Motor neuron (in vitro differentiated cells): ENCODE data around the gene ANO6. TPM values are rescaled to one million over a fixed set of nuclear protein-coding genes. Genes with fewer than 3 reads are reported as not detected.

Experiments
- ATAC-seq, 8 experiments: fragments of 200-7000 bp; cut with Tn5 transposase; replicated peaks in 6 of 8; 2 replicates each; pipeline ENCODE4 v1.8.0; 2021; ENCODE audit warnings: mild to moderate bottlenecking in 8 of 8, moderate library complexity in 8 of 8
- H3K27ac ChIP-seq, 2 donors: fragments of 250-450 bp; sonication (Bioruptor Pico); 2 replicates each; pipeline ENCODE4 v1.9.0; 2021; ENCODE audit warnings: antibody characterized with exemption in 2 of 2, mild to moderate bottlenecking in 2 of 2, moderate library complexity in 1 of 2
- H3K4me1 ChIP-seq, 2 donors: fragments of 250-450 bp; sonication (Bioruptor Pico); replicated peaks in 1 of 2; 2 replicates each; pipeline ENCODE4 v1.6.1; 2021; ENCODE audit warnings: antibody characterized with exemption in 2 of 2, mild to moderate bottlenecking in 2 of 2, moderate library complexity in 1 of 2
- H3K4me3 ChIP-seq, 5 donors: fragments of 250-450 bp; sonication (Bioruptor Pico); 2 replicates each; pipeline ENCODE4 v1.9.0; 2021; ENCODE audit warnings: antibody characterized with exemption in 5 of 5, mild to moderate bottlenecking in 5 of 5, moderate library complexity in 4 of 5
- WGBS, 10 experiments: fragments of 450-650 bp; shearing (Covaris generic); methylation state at CpG; one replicate each; pipeline ENCODE4 v1.0.0; 2022; 5-methylcytosine and 5-hydroxymethylcytosine counted together
- in situ Hi-C, 9 experiments: fragments of 400-800 bp; cut with MboI; loops; one replicate each; pipeline ENCODE4 v1.15.0; 2021; ENCODE audit warnings: low sequenced_read_pairs in 9 of 9, low pct_unique_long_range_greater_than_20kb in 2 of 9; ENCODE audit not compliant: unreplicated experiment in 9 of 9
- total RNA-seq, 8 experiments: library from RNA; unstranded; fragments of 300-600 nt; gene quantifications; 2 replicates each; pipeline versions ENCODE4 v1.2.3 to v1.2.4, GENCODE V29; 2022

Gene ANO6
- total RNA-seq, 8 experiments from 2014 or later = 13.2 to 64.7 (median 27.4) TPM

DNA sequence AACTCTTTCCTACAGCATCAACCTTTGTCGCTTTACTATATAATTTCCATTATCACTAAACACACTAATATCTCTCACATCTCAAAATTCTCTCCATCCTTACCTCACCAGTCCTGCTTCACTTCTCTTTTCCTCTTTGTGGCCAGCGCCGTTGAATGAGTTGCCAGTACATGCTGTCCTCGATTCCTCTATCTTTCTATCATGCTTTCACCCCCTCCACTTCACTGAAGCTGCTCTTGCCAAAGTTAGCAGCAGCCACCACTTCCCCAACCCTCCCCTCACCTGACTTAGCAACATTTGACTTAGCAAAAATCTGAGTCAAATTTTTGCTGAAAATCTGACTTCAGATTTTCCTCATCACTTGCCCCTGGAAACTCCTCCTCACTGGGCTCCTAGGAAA lies 210.4 kb downstream of the ANO6 start:
- no peak for ATAC-seq
- Histone ChIP-seq H3K4me3 (no peak overlapping the region), H3K27ac (no peak overlapping the region), H3K4me1 (peaks cover 8 to 9% of the 10 kb centered on the region in 2 donors)
- WGBS, 10 experiments = 87 to 100% (median 100%) methylated on average over 2 to 4 of the region's 4 CpGs; no CpG with 5 or more reads in 1 of the 10 experiments
- in situ Hi-C loops = no loop called here

GRCh38 chr12:45427042-45427441 lies 211.1 kb downstream of the ANO6 start:
- no peak for ATAC-seq
- 89 to 100% (median 98%) methylated on average over 2 to 4 of the region's 4 CpGs; no CpG with 5 or more reads in 3 of the 10 experiments for WGBS, 10 experiments
- in situ Hi-C loops = no loop called here
- no peak overlapping the region for H3K4me3 ChIP-seq
- H3K4me1 ChIP-seq = peaks cover 9 to 10% of the 10 kb centered on the region in 2 donors
- no peak overlapping the region for H3K27ac ChIP-seq

DNA sequence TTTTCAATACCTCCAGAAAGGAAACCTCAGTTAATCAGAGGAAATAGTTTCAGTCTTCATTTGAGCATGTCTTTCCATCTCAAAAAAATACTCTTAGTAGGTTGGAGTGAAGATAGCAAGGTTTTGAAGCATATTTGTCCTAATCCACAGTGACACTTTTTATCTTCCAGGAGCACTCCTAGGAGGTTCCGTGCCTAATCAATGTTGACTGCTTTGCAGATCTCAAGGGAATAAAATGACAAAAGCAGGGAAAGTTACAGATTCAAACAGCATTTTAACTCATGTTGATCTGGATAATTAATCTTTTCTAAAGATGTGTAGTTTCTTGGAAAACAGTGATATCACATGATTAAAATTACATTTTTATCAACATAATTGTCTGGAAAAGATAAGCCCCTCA lies 213.9 kb downstream of the ANO6 start:
- H3K4me3 ChIP-seq = no peak overlapping the region
- H3K27ac ChIP-seq = no peak overlapping the region
- in situ Hi-C loops = no loop called here
- ATAC-seq = no peak
- 60 to 100% (median 79%) methylated on average over 1 of the region's 1 CpG; no CpG with 5 or more reads in 4 of the 10 experiments for WGBS, 10 experiments
- H3K4me1 ChIP-seq = peaks cover 9 to 20% of the 10 kb centered on the region in 2 donors

DNA sequence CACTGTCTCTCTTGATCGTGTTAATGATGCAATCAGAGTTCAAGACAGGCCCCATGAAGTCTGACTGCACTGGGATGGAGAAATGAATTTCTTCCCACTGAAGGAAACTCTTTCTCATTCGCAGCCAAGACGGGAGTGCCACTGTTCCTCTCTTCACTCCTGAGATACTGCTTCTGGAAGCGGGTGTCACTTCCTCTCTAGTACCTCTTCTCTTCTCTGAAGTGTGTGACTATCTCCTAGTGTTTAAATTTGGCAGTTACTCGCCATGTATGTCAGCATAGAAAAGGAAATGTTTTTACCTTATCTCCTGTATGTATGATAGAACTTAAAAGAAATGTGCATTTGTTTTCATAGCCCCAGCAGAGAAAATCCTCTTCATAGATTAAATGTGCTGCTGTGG lies 215.2 kb downstream of the ANO6 start:
- WGBS, 10 experiments = 82 to 100% (median 90%) methylated on average over 1 to 4 of the region's 5 CpGs
- Histone ChIP-seq H3K4me1 (peaks cover 9 to 28% of the 10 kb centered on the region in 2 donors), H3K27ac (no peak overlapping the region), H3K4me3 (no peak overlapping the region)
- in situ Hi-C loops = no loop called here
- ATAC-seq = peak in 2 of 8 experiments; percentile 12 to 36

DNA sequence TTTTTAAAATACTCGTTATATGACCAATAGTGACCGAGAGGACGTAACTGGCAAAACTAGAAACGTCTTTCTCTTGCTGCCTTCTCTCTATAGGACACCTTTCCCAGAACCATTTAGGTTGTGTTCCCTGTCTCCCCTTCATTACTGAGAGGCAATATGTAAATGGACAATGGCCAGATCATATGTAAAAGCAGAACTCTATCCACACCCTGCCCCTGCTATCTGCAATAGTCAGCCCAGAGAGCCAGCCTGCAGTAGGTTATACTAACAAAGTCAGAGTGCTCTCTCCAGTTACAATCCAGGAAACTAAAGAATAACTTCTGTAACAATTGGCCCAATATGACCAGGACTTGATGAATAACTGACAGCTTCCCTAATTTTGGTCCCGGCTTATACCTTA lies 216.8 kb downstream of the ANO6 start:
- peaks cover 9 to 28% of the 10 kb centered on the region in 2 donors for H3K4me1 ChIP-seq
- H3K4me3 ChIP-seq = no peak overlapping the region
- WGBS, 10 experiments = 91 to 100% (median 97%) methylated on average over 3 to 5 of the region's 5 CpGs; no CpG with 5 or more reads in 2 of the 10 experiments
- H3K27ac ChIP-seq = no peak overlapping the region
- peak in 2 of 8 experiments; percentile 61 to 73 for ATAC-seq
- in situ Hi-C loops = no loop called here

DNA sequence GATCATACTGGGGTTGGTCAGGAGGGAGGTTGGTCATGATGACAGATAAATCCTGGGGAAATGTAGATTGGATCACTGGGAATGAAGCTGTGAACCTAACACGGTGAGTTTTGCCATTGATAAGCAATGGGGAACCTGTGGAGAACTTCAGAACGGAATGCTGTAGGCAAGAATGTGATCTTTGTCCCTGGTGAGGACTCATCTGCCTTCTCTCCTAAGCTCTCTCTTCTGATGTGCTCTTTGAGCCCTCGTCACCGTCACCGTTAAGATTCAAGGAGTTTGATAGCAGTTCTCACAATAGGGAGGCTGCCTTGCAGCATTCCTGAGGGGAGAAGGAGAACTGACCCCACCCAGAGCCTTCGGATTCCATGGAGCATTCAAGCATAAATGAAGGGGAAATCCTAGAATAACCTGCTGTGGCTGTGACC lies 217.6 kb downstream of the ANO6 start:
- WGBS, 10 experiments = 51 to 100% (median 80%) methylated on average over 1 to 5 of the region's 6 CpGs; no CpG with 5 or more reads in 3 of the 10 experiments
- Histone ChIP-seq H3K4me1 (peaks cover 9 to 28% of the 10 kb centered on the region in 2 donors), H3K27ac (no peak overlapping the region), H3K4me3 (no peak overlapping the region)
- in situ Hi-C loops = no loop called here
- peak in 1 of 8 experiments; percentile 34 for ATAC-seq

GRCh38 chr12:45434094-45434493 lies 218.2 kb downstream of the ANO6 start:
- in situ Hi-C loops = no loop called here
- ATAC-seq = no peak
- 83 to 100% (median 97%) methylated on average over 1 to 7 of the region's 7 CpGs for WGBS, 10 experiments
- Histone ChIP-seq H3K27ac (no peak overlapping the region), H3K4me1 (peaks cover 9 to 28% of the 10 kb centered on the region in 2 donors), H3K4me3 (no peak overlapping the region)

DNA sequence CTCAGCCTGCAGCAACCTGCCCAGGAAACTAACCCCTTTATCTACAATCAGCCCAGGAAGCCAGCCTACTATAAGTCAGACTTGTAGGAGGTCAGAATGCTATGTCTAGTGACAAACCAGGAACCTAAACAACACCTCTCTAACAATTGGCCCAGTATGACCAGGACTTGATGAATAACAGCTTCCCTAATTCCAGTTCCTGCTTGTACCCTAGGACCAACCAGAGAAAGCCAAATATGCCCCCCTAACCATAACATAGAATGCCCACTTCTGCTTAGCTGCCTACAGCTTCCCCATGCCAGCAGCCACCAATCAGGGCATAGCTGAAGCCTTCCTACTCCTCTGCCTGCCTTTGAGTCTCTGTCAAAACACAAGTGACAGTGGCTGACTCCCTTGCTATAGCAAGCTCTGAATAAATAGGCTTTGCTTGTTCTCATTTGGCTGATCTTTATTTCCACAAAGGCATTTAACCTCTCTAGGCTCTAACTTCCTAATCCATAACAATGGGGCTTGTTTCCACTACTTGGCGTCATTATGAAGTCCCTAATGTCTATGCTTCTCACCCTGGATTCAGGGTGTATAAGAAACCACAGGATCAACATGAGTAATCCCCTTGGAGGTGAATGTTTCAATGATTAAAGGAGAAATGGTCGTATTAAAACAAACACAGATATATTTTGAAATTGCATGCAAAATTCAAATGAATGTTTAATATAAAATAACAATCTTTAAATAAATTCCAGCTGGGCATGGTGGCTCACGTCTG lies 220.2 kb downstream of the ANO6 start:
- Histone ChIP-seq H3K4me3 (no peak overlapping the region), H3K27ac (no peak overlapping the region), H3K4me1 (peaks cover 3 to 20% of the 10 kb centered on the region in 2 donors)
- peak in 2 of 8 experiments; percentile 24 to 52 for ATAC-seq
- in situ Hi-C loops = no loop called here
- 0 to 90% (median 69%) methylated on average over 1 to 3 of the region's 3 CpGs; no CpG with 5 or more reads in 3 of the 10 experiments for WGBS, 10 experiments

DNA sequence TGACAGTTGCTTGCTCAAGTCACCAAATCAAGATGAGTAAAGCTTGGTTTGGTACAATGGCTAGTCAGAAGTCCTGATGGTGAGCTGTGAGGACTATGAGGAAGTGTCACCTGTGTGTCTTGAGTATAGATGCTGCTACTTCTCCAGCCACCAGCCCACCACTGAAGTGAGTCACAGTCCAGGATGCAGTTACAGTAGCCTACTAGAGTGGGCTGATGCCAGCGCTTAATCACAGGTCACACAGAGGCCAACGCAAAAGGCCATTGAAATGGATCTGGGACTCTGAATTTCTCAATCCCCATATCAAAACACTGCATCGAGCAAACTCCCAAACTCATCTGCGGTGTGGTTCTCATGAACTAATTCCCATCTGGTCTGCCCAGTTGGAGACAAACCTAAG lies 223.1 kb downstream of the ANO6 start:
- 20 to 90% (median 70%) methylated on average over 1 to 3 of the region's 4 CpGs; no CpG with 5 or more reads in 5 of the 10 experiments for WGBS, 10 experiments
- ATAC-seq = peak in 1 of 8 experiments; percentile 48
- in situ Hi-C loops = no loop called here

GRCh38 chr12:45446013-45446412 lies 230.1 kb downstream of the ANO6 start:
- H3K4me3 ChIP-seq = no peak overlapping the region
- H3K4me1 ChIP-seq = no peaks in the 10 kb centered on the region
- no peak overlapping the region for H3K27ac ChIP-seq
- ATAC-seq = peak in 1 of 8 experiments; percentile 38
- 29 to 100% (median 90%) methylated on average over 1 of the region's 1 CpG; no CpG with 5 or more reads in 7 of the 10 experiments for WGBS, 10 experiments
- in situ Hi-C loops = no loop called here

More for the DNA sequence above, 223.1 kb downstream of the ANO6 start:
- H3K27ac ChIP-seq = no peak overlapping the region
- peaks cover 0 to 16% of the 10 kb centered on the region in 2 donors for H3K4me1 ChIP-seq
- no peak overlapping the region for H3K4me3 ChIP-seq

DNA sequence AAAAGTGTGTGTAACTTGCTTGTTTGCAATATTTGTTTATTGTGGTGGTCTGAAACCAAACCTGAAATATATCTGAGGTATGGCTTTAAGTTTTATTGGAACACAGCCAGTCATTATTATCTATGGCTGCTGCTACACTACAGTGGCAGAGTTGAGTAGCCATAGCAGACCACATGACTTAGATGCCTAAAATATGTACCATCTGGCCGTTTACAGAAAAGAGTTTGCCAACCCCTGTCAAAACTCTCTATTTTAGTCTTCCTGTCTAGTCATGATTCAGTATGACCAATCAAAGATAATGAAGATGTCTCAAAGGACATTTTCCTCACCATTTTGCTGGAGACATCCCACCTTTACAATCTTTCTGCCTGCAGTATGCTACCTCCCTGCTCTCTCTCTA lies 242.3 kb downstream of the ANO6 start:
- no peak overlapping the region for H3K4me3 ChIP-seq
- H3K4me1 ChIP-seq = no peaks in the 10 kb centered on the region
- in situ Hi-C loops = no loop called here
- 14 to 100% (median 70%) methylated on average over 1 of the region's 1 CpG; no CpG with 5 or more reads in 1 of the 10 experiments for WGBS, 10 experiments
- H3K27ac ChIP-seq = no peak overlapping the region
- no peak for ATAC-seq

DNA sequence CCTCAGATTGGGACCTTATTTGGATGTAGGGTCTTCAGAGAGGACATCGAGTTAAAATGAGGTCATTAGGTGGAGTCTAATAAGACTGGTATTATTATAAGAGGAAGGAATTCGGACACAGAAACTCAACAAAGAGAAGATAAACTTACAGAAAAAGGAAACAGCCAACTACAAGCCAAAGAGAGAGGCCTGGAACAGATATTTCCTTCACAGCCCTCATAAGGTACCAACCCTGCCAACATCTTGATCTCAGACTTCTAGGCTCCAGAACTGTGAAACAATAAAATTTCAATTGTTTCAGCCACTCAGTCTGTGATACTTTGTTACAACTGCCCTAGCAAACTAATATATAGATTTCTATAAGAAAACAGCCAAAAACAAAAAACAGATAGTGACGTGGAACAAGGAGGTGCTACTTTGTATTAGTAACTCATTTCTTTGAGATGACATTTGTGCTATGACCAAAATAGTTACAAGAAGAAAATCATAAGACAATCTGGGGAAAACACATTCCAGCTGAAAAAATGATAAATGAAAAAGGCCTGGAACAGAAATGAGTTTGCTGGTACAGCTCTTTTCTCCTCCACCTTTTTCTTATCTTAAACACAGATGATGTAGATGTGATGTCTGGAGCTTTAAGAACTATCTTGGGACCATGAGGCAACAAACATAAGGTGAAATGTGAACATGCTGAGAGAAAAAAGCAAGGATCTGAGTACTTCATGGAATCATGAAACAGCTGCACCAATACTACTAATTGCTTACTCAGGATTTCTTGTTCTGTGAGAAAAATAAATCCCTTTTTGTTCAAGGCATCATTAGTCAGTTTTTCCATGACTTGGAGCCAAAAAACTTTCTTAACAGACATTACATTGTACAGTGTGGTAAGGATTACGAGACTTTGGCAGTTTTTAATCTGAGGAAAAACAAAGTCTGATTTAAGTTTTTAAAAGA lies 243.2 kb downstream of the ANO6 start:
- 42 to 95% (median 68%) methylated on average over 1 to 4 of the region's 4 CpGs for WGBS, 10 experiments
- ATAC-seq = no peak
- Histone ChIP-seq H3K4me3 (no peak overlapping the region), H3K4me1 (no peaks in the 10 kb centered on the region), H3K27ac (no peak overlapping the region)
- in situ Hi-C loops = no loop called here

- no peak overlapping the region for H3K27ac ChIP-seq
- H3K4me3 ChIP-seq = no peak overlapping the region
- no peak for ATAC-seq
- H3K4me1 ChIP-seq = no peaks in the 10 kb centered on the region
- 0 to 100% (median 78%) methylated on average over 1 to 4 of the region's 4 CpGs; no CpG with 5 or more reads in 3 of the 10 experiments for WGBS, 10 experiments
- in situ Hi-C loops = no loop called here
Measured at GRCh38 chr12:45462506-45462905, 246.6 kb downstream of the ANO6 start.
